ENCODE results near the gene ORM2. TPM values are rescaled to one million over a fixed set of nuclear protein-coding genes. Genes with fewer than 3 reads are reported as not detected.

ORM2 gene
- total and polyA plus RNA-seq, 2 of the 13 experiments (the other 11 are each of a cell fraction or from before 2014, with no cell fraction given): 565 to 824 TPM

GRCh38 chr9:114303977-114304376, 25.7 kb upstream of the ORM2 start:
- Histone ChIP-seq H3K9ac (ENCODE audit: insufficient read depth, low read depth, low read length) (no peak overlapping the region), H3K9me3 (ENCODE audit: low read length) (no peaks in the 10 kb centered on the region), H2AFZ (ENCODE audit: low read length) (no peak overlapping the region), H3K27ac (ENCODE audit: extremely low read length, insufficient read depth, low read length) (no peak overlapping the region), H3K79me2 (ENCODE audit: insufficient read depth, low read length) (no peaks in the 10 kb centered on the region), H3K36me3 (replicated peaks in 1 of 2; ENCODE audit: control insufficient read depth in 1 of 2, insufficient read depth in 2 of 2, low read length in 2 of 2) (peaks cover 50 to 90% of the 10 kb centered on the region in 2 experiments), H3K4me1 (ENCODE audit: insufficient read depth, low read length) (peaks cover 13% of the 10 kb centered on the region), H3K4me2 (ENCODE audit: low read depth, low read length) (no peak overlapping the region), H3K4me3 (replicated peaks in 1 of 3; ENCODE audit: insufficient read depth in 1 of 3, low read depth in 2 of 3, low read length in 3 of 3) (no peak overlapping the region), H3K27me3 (ENCODE audit: control insufficient read depth in 1 of 2, insufficient read depth in 2 of 2, low read length in 2 of 2) (no peaks in the 10 kb centered on the region), H4K20me1 (ENCODE audit: insufficient read depth, low read length) (no peaks in the 10 kb centered on the region)
- no TSS peak for BruUV-seq (replicated peaks)
- no peak for ATAC-seq
- intact Hi-C loops (cut with micrococcal nuclease; ENCODE audit: unreplicated experiment) (no loop called here), in situ Hi-C loops (cut with HindIII; ENCODE audit: extremely low pct_ligation_motif_present, low pct_unique_long_range_greater_than_20kb) (no loop called here)
- no peak for FAIRE-seq
- no peak for DNase-seq (ENCODE audit: low spot score)
- WGBS (ENCODE audit: low lambda C conversion rate): 100% methylated on average over 4 of the region's 4 CpGs
- POLR2A ChIA-PET: no interaction called here
- CTCF ChIA-PET (ENCODE audit: low intra/inter-chr PET ratio, low total read pairs): no interaction called here
- TF ChIP-seq TCF7L2 (IDR thresholded peaks at IDR 0.05; ENCODE audit: low read depth, low read length) (no peak), ZBTB25 (CRISPR knock-in tag; IDR thresholded peaks at IDR 0.05) (no peak), ZNF790 (CRISPR knock-in tag; IDR thresholded peaks at IDR 0.05; ENCODE audit: borderline replicate concordance) (no peak), ZMYM3 (CRISPR knock-in tag; IDR thresholded peaks at IDR 0.05) (no peak), HIC2 (CRISPR knock-in tag; IDR thresholded peaks at IDR 0.05; ENCODE audit: low read depth) (no peak), ZNF572 (CRISPR knock-in tag; IDR thresholded peaks at IDR 0.05) (no peak), ZMYM2 (CRISPR knock-in tag; IDR thresholded peaks at IDR 0.05) (no peak), ZC3H13 (CRISPR knock-in tag; IDR thresholded peaks at IDR 0.05) (no peak), TFAP4 (IDR thresholded peaks at IDR 0.05; ENCODE audit: borderline replicate concordance, low read depth) (no peak), SP140L (CRISPR knock-in tag; IDR thresholded peaks at IDR 0.05; ENCODE audit: borderline replicate concordance) (no peak), MEF2D (CRISPR knock-in tag; IDR thresholded peaks at IDR 0.05) (no peak)
- TF ChIP-seq, protein P1, sequence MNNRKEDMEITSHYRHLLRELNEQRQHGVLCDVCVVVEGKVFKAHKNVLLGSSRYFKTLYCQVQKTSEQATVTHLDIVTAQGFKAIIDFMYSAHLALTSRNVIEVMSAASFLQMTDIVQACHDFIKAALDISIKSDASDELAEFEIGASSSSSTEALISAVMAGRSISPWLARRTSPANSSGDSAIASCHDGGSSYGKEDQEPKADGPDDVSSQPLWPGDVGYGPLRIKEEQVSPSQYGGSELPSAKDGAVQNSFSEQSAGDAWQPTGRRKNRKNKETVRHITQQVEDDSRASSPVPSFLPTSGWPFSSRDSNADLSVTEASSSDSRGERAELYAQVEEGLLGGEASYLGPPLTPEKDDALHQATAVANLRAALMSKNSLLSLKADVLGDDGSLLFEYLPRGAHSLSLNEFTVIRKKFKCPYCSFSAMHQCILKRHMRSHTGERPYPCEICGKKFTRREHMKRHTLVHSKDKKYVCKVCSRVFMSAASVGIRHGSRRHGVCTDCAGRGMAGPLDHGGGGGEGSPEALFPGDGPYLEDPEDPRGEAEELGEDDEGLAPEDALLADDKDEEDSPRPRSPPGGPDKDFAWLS (CRISPR knock-in tag; IDR thresholded peaks at IDR 0.05; ENCODE audit: borderline replicate concordance): no peak
- TF ChIP-seq, protein P2, sequence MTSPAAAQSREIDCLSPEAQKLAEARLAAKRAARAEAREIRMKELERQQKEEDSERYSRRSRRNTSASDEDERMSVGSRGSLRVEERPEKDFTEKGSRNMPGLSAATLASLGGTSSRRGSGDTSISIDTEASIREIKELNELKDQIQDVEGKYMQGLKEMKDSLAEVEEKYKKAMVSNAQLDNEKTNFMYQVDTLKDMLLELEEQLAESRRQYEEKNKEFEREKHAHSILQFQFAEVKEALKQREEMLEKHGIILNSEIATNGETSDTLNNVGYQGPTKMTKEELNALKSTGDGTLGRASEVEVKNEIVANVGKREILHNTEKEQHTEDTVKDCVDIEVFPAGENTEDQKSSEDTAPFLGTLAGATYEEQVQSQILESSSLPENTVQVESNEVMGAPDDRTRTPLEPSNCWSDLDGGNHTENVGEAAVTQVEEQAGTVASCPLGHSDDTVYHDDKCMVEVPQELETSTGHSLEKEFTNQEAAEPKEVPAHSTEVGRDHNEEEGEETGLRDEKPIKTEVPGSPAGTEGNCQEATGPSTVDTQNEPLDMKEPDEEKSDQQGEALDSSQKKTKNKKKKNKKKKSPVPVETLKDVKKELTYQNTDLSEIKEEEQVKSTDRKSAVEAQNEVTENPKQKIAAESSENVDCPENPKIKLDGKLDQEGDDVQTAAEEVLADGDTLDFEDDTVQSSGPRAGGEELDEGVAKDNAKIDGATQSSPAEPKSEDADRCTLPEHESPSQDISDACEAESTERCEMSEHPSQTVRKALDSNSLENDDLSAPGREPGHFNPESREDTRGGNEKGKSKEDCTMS (CRISPR knock-in tag; conservative IDR thresholded peaks at IDR 0.05): no peak
- TF ChIP-seq, protein P3, sequence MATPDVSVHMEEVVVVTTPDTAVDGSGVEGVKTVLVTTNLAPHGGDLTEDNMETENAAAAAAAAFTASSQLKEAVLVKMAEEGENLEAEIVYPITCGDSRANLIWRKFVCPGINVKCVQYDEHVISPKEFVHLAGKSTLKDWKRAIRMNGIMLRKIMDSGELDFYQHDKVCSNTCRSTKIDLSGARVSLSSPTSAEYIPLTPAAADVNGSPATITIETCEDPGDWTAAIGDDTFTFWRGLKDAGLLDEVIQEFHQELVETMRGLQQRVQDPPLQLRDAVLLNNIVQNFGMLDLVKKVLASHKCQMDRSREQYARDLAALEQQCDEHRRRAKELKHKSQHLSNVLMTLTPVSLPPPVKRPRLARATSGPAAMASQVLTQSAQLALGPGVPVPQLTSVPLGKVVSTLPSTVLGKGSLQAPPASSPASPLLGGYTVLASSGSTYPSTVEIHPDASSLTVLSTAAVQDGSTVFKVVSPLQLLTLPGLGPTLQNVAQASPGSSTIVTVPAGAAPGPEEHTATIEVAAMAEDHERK (CRISPR knock-in tag; IDR thresholded peaks at IDR 0.05; ENCODE audit: low read depth): no peak

All from HepG2 (cell line).